Karpas-422 (cell line): Measurements from ENCODE around the gene CELF4. TPM values are rescaled to one million over a fixed set of nuclear protein-coding genes. Genes with fewer than 3 reads are reported as not detected.

Experiments
- DNase-seq: peaks from one replicate; pipeline ENCODE4 v3.0.0-alpha.2; 2015
- H2AFZ ChIP-seq: fragments of 200-600 bp; sonication (generic); 2 replicates; pipeline ENCODE4 v1.6.1; 2014; ENCODE audit warnings: antibody characterized with exemption, low read length, mixed read lengths
- H3K27ac ChIP-seq: fragments of 200-600 bp; sonication (generic); 2 replicates; pipeline ENCODE4 v1.5.1; 2014; ENCODE audit warnings: mild to moderate bottlenecking, low read length, moderate library complexity
- H3K27me3 ChIP-seq: fragments of 200-600 bp; sonication (generic); 2 replicates; pipeline ENCODE4 v1.6.1; 2014; ENCODE audit warnings: low read length, mixed read lengths
- H3K36me3 ChIP-seq: fragments of 200-600 bp; sonication (generic); 2 replicates; pipeline ENCODE4 v1.6.1; 2014; ENCODE audit warnings: low read length, mixed read lengths; ENCODE audit not compliant: insufficient read depth
- H3K4me1 ChIP-seq: fragments of 200-600 bp; sonication (generic); 2 replicates; pipeline ENCODE4 v1.6.1; 2014; ENCODE audit warnings: mild to moderate bottlenecking, low read length, mixed read lengths
- H3K4me2 ChIP-seq: fragments of 200-600 bp; sonication (generic); 2 replicates; pipeline ENCODE4 v1.6.1; 2014; ENCODE audit warnings: low read length, low read depth, mild to moderate bottlenecking; ENCODE audit not compliant: poor library complexity, severe bottlenecking
- H3K4me3 ChIP-seq: fragments of 200-600 bp; sonication (generic); 2 replicates; pipeline ENCODE4 v1.5.1; 2014; ENCODE audit warnings: mild to moderate bottlenecking, antibody characterized with exemption, low read length, mixed read lengths
- H3K79me2 ChIP-seq: fragments of 200-600 bp; sonication (generic); 2 replicates; pipeline ENCODE4 v1.6.1; 2014; ENCODE audit warnings: mild to moderate bottlenecking, low read length, mixed read lengths
- H3K9ac ChIP-seq: fragments of 200-600 bp; sonication (generic); 2 replicates; pipeline ENCODE4 v1.6.0; 2014; ENCODE audit warnings: low read length
- H3K9me2 ChIP-seq: fragments of 200-600 bp; sonication (generic), shearing (Covaris generic); replicated peaks from 2 replicates; pipeline ENCODE4 v1.6.0; 2014; ENCODE audit warnings: mild to moderate bottlenecking, low read length, moderate library complexity; ENCODE audit not compliant: insufficient read depth
- H3K9me3 ChIP-seq: fragments of 300-700, 200-600 bp; sonication (generic); 2 replicates; pipeline ENCODE4 v1.6.1; 2014; ENCODE audit warnings: low read length, mixed read lengths
- H4K20me1 ChIP-seq: fragments of 200-600 bp; sonication (generic); 2 replicates; pipeline ENCODE4 v1.6.1; 2014; ENCODE audit warnings: mild to moderate bottlenecking, antibody characterized with exemption, low read length, low read depth; ENCODE audit not compliant: insufficient read depth
- total RNA-seq: library from RNA; depleted of rRNA; stranded (reverse); fragments of >200 nt; shearing (Covaris generic); gene quantifications from 2 replicates; pipeline ENCODE4 v1.2.3, GENCODE V29; 2014; ENCODE audit warnings: low replicate concordance

Gene CELF4
- total RNA-seq, 1 experiment from 2014 or later, result not detected

GRCh38 chr18:37568671-37569070, 3.1 kb upstream of the CELF4 start:
- no peak for DNase-seq
- Histone ChIP-seq H3K9me3 (no peaks in the 10 kb centered on the region), H3K27me3 (no peaks in the 10 kb centered on the region), H4K20me1 (no peaks in the 10 kb centered on the region), H3K9me2 (no peaks in the 10 kb centered on the region), H2AFZ (no peak overlapping the region), H3K4me1 (no peaks in the 10 kb centered on the region), H3K4me3 (no peak overlapping the region), H3K27ac (no peak overlapping the region), H3K9ac (no peak overlapping the region), H3K36me3 (no peaks in the 10 kb centered on the region), H3K4me2 (no peak overlapping the region), H3K79me2 (no peaks in the 10 kb centered on the region)

- Histone ChIP-seq H3K9me2 (no peaks in the 10 kb centered on the region), H4K20me1 (no peaks in the 10 kb centered on the region), H3K9ac (no peak overlapping the region), H2AFZ (no peak overlapping the region), H3K27ac (no peak overlapping the region), H3K4me3 (no peak overlapping the region), H3K36me3 (no peaks in the 10 kb centered on the region), H3K27me3 (no peaks in the 10 kb centered on the region), H3K4me1 (no peaks in the 10 kb centered on the region), H3K4me2 (no peak overlapping the region), H3K9me3 (no peaks in the 10 kb centered on the region), H3K79me2 (no peaks in the 10 kb centered on the region)
- DNase-seq, result no peak
Observed at GRCh38 chr18:37567994-37568359, 2.4 kb upstream of the CELF4 start.

GRCh38 chr18:37567061-37567993, 1.7 kb upstream of the CELF4 start:
- no peak overlapping the region for H3K4me2 ChIP-seq

GRCh38 chr18:37566479-37567060, 972 bp upstream of the CELF4 start:
- no peaks in the 10 kb centered on the region for H3K36me3 ChIP-seq
- no peaks in the 10 kb centered on the region for H3K4me1 ChIP-seq
- no peak for DNase-seq
- H3K9me3 ChIP-seq, result no peaks in the 10 kb centered on the region
- H3K4me3 ChIP-seq, result no peak overlapping the region
- H3K9ac ChIP-seq, result no peak overlapping the region
- H3K9me2 ChIP-seq, result no peaks in the 10 kb centered on the region
- H3K79me2 ChIP-seq, result no peaks in the 10 kb centered on the region
- no peak overlapping the region for H2AFZ ChIP-seq
- no peaks in the 10 kb centered on the region for H4K20me1 ChIP-seq
- H3K27ac ChIP-seq, result no peak overlapping the region
- H3K4me2 ChIP-seq, result no peak overlapping the region
- H3K27me3 ChIP-seq, result no peaks in the 10 kb centered on the region

More at GRCh38 chr18:37567061-37567993, 1.7 kb upstream of the CELF4 start:
- H3K4me3 ChIP-seq, result no peak overlapping the region
- H3K9ac ChIP-seq, result no peak overlapping the region
- H3K79me2 ChIP-seq, result no peaks in the 10 kb centered on the region
- no peaks in the 10 kb centered on the region for H3K9me3 ChIP-seq
- H3K4me1 ChIP-seq, result no peaks in the 10 kb centered on the region
- no peaks in the 10 kb centered on the region for H3K27me3 ChIP-seq
- H4K20me1 ChIP-seq, result no peaks in the 10 kb centered on the region
- no peaks in the 10 kb centered on the region for H3K36me3 ChIP-seq
- H3K27ac ChIP-seq, result no peak overlapping the region
- DNase-seq, result no peak
- H2AFZ ChIP-seq, result no peak overlapping the region
- H3K9me2 ChIP-seq, result no peaks in the 10 kb centered on the region

- Histone ChIP-seq H3K9ac (no peak overlapping the region), H3K36me3 (no peaks in the 10 kb centered on the region), H3K27ac (no peak overlapping the region), H3K27me3 (no peaks in the 10 kb centered on the region), H4K20me1 (no peaks in the 10 kb centered on the region), H3K4me2 (no peak overlapping the region), H3K4me3 (no peak overlapping the region), H3K79me2 (no peaks in the 10 kb centered on the region), H3K9me2 (no peaks in the 10 kb centered on the region), H3K9me3 (no peaks in the 10 kb centered on the region), H3K4me1 (no peaks in the 10 kb centered on the region), H2AFZ (no peak overlapping the region)
- no peak for DNase-seq
Observed at GRCh38 chr18:37565977-37566478, 430 bp upstream of the CELF4 start.

- no peaks in the 10 kb centered on the region for H3K4me1 ChIP-seq
- no peak for DNase-seq
- H3K79me2 ChIP-seq, result no peaks in the 10 kb centered on the region
Observed at GRCh38 chr18:37564711-37565100, 892 bp downstream of the CELF4 start.

GRCh38 chr18:37563931-37564392, 1.6 kb downstream of the CELF4 start:
- Histone ChIP-seq H3K79me2 (no peaks in the 10 kb centered on the region), H2AFZ (no peak overlapping the region), H3K9me3 (no peaks in the 10 kb centered on the region), H3K4me2 (no peak overlapping the region), H3K27ac (no peak overlapping the region), H4K20me1 (no peaks in the 10 kb centered on the region), H3K9me2 (no peaks in the 10 kb centered on the region), H3K36me3 (no peaks in the 10 kb centered on the region), H3K4me1 (no peaks in the 10 kb centered on the region), H3K4me3 (no peak overlapping the region), H3K27me3 (no peaks in the 10 kb centered on the region), H3K9ac (no peak overlapping the region)
- no peak for DNase-seq

More at GRCh38 chr18:37564711-37565100, 892 bp downstream of the CELF4 start:
- no peaks in the 10 kb centered on the region for H3K9me2 ChIP-seq
- H2AFZ ChIP-seq, result no peak overlapping the region
- H3K9me3 ChIP-seq, result no peaks in the 10 kb centered on the region
- no peak overlapping the region for H3K4me2 ChIP-seq
- no peak overlapping the region for H3K4me3 ChIP-seq
- H3K9ac ChIP-seq, result no peak overlapping the region
- H3K36me3 ChIP-seq, result no peaks in the 10 kb centered on the region
- H4K20me1 ChIP-seq, result no peaks in the 10 kb centered on the region
- no peak overlapping the region for H3K27ac ChIP-seq
- no peaks in the 10 kb centered on the region for H3K27me3 ChIP-seq

- Histone ChIP-seq H3K9me2 (no peaks in the 10 kb centered on the region), H2AFZ (no peak overlapping the region), H3K4me3 (no peak overlapping the region), H3K27ac (no peak overlapping the region), H4K20me1 (no peaks in the 10 kb centered on the region), H3K36me3 (no peaks in the 10 kb centered on the region), H3K27me3 (no peaks in the 10 kb centered on the region), H3K9me3 (no peaks in the 10 kb centered on the region), H3K79me2 (no peaks in the 10 kb centered on the region), H3K9ac (no peak overlapping the region), H3K4me1 (no peaks in the 10 kb centered on the region), H3K4me2 (no peak overlapping the region)
- no peak for DNase-seq
Observed at GRCh38 chr18:37561986-37562385, 3.6 kb downstream of the CELF4 start.
